ENCODE results near the gene DDIT4L. TPM values are rescaled to one million over a fixed set of nuclear protein-coding genes. Genes with fewer than 3 reads are reported as not detected.
"Not testable (repeated sequence)": the region's sequence is repeated elsewhere in the genome, so short reads cannot be mapped to it uniquely, and the experiment has no call there.

DDIT4L gene
- total RNA-seq, 1 donor from 2014 or later, result 4.3 TPM

- DNase-seq (ENCODE audit: low read depth), result no peak
- no peak overlapping the region for H3K4me3 ChIP-seq (ENCODE audit: low read depth, low read length)
- TF ChIP-seq CTCF (conservative IDR thresholded peaks at IDR 0.05; ENCODE audit: low read depth, low read length), result no peak
These were observed 42.6 kb downstream of the DDIT4L start for GRCh38 chr4:100147684-100148083.

- no peak for TF ChIP-seq CTCF (conservative IDR thresholded peaks at IDR 0.05; ENCODE audit: low read depth, low read length)
- H3K4me3 ChIP-seq (ENCODE audit: low read depth, low read length), result no peak overlapping the region
- no peak for DNase-seq (ENCODE audit: low read depth)
These were observed 43.1 kb downstream of the DDIT4L start for GRCh38 chr4:100147198-100147597.

GRCh38 chr4:100146756-100147155 lies 43.5 kb downstream of the DDIT4L start:
- no peak overlapping the region for H3K4me3 ChIP-seq (ENCODE audit: low read depth, low read length)
- no peak for TF ChIP-seq CTCF (conservative IDR thresholded peaks at IDR 0.05; ENCODE audit: low read depth, low read length)
- DNase-seq (ENCODE audit: low read depth), result no peak

- DNase-seq (ENCODE audit: low read depth), result not testable (repeated sequence)
These were observed 52.9 kb downstream of the DDIT4L start for GRCh38 chr4:100137320-100137719.

More at GRCh38 chr4:100137320-100137719, 52.9 kb downstream of the DDIT4L start:
- H3K4me3 ChIP-seq (ENCODE audit: low read depth, low read length), result not testable (repeated sequence)

Other genes starting within 250 kb of the DDIT4L start
- 14.5 and 15.1 TPM in 2 replicates for gene DNAJB14, start 243.8 kb downstream of the DDIT4L start, total RNA-seq
- 703 and 1,257 TPM in 2 replicates for gene H2AZ1, start 240.2 kb downstream of the DDIT4L start, total RNA-seq